K562 (cell line): ENCODE results near the gene METTL6. TPM values are rescaled to one million over a fixed set of nuclear protein-coding genes. Genes with fewer than 3 reads are reported as not detected.

ENCODE experiments used
- CUX1 ChIP-seq: fragments of 200-800 bp; sonication (Bioruptor generic); IDR thresholded peaks from 2 replicates; pipeline ENCODE4 v1.6.1; 2016; ENCODE audit warnings: missing genetic modification characterization, missing compliant biosample characterization
- polyA plus RNA-seq, 8 experiments: library from polyadenylated mRNA; depleted of rRNA in 4 of 8; stranded (reverse) in 5 of 8; unstranded in 3 of 8; fragments of >200 nt; fragmentation: Nextera tagmentation in 2 of 8; fragmentation: Illumina TruSeq in 1 of 8; extraction: Ambion mirVana in 2 of 8; extraction: Trizol in 1 of 8; gene quantifications; 2 replicates each; pipeline versions ENCODE4 v1.2.1 to v1.2.3, GENCODE V29; 2011 to 2014; ENCODE audit warnings: inconsistent platforms in 1 of 8, missing spikeins in 1 of 8
- total RNA-seq, 7 experiments: library from RNA; depleted of rRNA in 6 of 7; stranded (reverse); fragments of >200 nt in 6 of 7; fragmentation: Illumina TruSeq in 2 of 7; extraction: Trizol in 2 of 7; gene quantifications; 2 replicates each; pipeline versions ENCODE4 v1.2.1 to v1.2.3, GENCODE V29; 2011 to 2021; ENCODE audit warnings: low replicate concordance in 1 of 7

Gene METTL6
- total and polyA plus RNA-seq, 9 of the 15 experiments (the other 6 are each of a cell fraction or from before 2014, with no cell fraction given): 18.8 to 61.5 (median 33.9) TPM

DNA sequence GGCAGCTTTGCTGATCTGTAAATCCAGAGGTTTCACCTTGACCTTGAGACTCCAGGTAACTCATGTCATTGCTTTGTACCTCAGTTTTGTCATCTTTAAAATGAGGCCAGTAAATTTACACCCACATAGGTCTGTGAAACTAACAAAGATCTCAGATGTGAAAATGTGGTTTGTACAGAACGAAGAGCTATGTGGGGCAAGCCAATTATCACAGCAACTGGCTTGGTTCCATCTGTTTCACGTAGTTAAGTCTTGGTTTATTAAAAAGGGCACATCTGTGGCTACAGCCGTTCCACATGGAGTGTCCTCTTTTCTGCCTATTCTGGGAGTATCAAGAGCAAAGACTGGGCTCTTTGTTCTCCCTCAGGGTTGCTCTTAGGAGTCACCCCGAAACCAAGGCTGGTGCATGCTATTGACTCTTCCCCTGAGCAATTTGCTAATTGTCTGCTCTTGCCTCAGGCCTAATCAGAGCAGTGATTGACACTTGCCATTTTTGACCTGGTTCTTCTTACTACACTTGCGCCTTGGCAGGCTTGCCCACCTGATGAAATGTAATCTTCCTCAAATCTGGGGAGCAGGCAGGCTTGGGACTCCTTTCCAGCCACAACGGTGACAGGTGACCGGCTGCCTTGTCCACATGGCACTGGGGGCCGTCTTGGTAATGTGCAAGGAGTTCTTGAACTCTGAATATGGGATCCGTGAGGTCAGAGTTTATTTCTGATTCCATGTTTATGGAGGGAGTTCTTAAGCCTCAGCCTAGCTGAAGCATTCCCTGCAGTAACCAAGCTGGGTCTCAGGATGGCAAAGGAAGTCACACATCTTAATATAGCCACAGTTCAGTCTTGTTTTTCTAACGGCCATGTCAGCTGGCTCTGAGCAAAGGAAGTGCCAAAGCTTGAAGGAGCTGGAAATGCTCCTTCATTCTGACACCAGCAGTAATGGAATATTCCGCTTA, 40.2 kb upstream of the METTL6 start (continued):
- TF ChIP-seq CUX1 (CRISPR knock-in tag): no peak
